Effector memory CD8-positive, alpha-beta T cell (primary cell): Measurements from ENCODE around the gene HOXA4.

ENCODE experiments used
- ATAC-seq: fragments of 150-1000 bp; cut with Tn5 transposase; replicated peaks from 2 replicates; pipeline ENCODE4 v1.10.0; 2021; ENCODE audit warnings: mild to moderate bottlenecking, moderate library complexity
- DNase-seq, 3 experiments: peaks; one replicate each; pipeline ENCODE4 v3.0.0; 2021
- H3K27ac Mint-ChIP-seq, 2 donors: one replicate each; pipeline ENCODE4 v1.8.0; 2022; ENCODE audit warnings: mild to moderate bottlenecking in 2 of 2, mixed read lengths in 2 of 2, moderate library complexity in 2 of 2
- H3K27me3 Mint-ChIP-seq, 2 donors: one replicate each; pipeline ENCODE4 v1.8.0; 2022; ENCODE audit warnings: mixed read lengths in 2 of 2
- H3K36me3 Mint-ChIP-seq: one replicate; pipeline ENCODE4 v1.8.0; 2022; ENCODE audit warnings: mild to moderate bottlenecking, moderate library complexity, mixed read lengths; ENCODE audit not compliant: insufficient read depth
- H3K4me1 Mint-ChIP-seq, 2 donors: one replicate each; pipeline ENCODE4 v1.8.0; 2022; ENCODE audit warnings: low read depth in 2 of 2, mixed read lengths in 2 of 2
- H3K4me3 Mint-ChIP-seq, 2 donors: one replicate each; pipeline ENCODE4 v1.8.0; 2022; ENCODE audit warnings: mild to moderate bottlenecking in 2 of 2, mixed read lengths in 2 of 2, moderate library complexity in 2 of 2
- H3K9me3 Mint-ChIP-seq, 2 donors: one replicate each; pipeline ENCODE4 v1.8.0; 2022; ENCODE audit warnings: mixed read lengths in 2 of 2

HOXA4 gene

DNA sequence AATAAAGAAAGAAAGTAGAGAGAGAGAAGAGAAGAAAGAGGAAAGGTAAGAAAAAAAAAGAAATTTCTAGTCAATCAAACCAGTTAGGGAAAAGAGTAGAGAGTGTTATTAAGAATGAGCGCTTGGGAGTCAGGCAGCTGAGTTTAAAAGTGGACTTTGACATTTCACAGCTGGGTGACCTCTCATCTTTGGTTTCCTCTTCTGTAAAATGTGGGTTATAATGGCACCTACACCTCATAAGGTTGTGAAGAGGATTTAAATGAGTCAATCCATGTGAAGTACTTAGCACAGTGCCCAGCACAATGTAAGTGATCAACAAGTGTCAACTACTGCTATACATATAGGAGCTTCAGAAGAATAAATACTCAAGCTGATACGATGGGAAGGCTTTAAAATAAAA is 46.9 kb downstream of the HOXA4 start:
- ATAC-seq (no peak), DNase-seq (no peak)
- H3K27ac Mint-ChIP-seq = no peak overlapping the region
- peaks cover 0 to 4% of the 10 kb centered on the region in 2 donors for H3K4me1 Mint-ChIP-seq
- peaks cover 23 to 24% of the 10 kb centered on the region in 2 donors for H3K27me3 Mint-ChIP-seq
- H3K4me3 Mint-ChIP-seq = no peak overlapping the region
- H3K9me3 Mint-ChIP-seq = no peaks in the 10 kb centered on the region
- peaks cover 3% of the 10 kb centered on the region for H3K36me3 Mint-ChIP-seq

DNA sequence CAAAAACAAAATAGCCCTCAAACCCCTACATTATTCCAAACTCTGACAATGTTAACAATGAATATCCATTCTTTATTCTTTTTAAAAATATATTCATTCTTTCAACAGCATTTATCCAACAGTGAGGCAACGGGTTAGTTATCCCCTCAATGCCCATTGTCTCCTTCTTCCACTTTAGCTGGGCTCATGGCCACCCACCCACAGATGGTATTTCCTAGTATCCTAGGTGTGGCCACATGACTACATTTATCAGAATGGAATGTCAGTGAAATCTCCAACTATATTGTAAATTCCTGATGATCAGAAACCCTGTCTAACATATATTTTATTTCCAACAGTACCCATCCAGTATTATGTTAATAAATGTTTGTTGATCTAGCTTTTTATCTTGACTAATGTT is 48.4 kb downstream of the HOXA4 start:
- no peaks in the 10 kb centered on the region for H3K9me3 Mint-ChIP-seq
- peaks cover 0 to 1% of the 10 kb centered on the region in 2 donors for H3K4me1 Mint-ChIP-seq
- DNase-seq = no peak
- no peak overlapping the region for H3K27ac Mint-ChIP-seq
- peaks cover 8 to 11% of the 10 kb centered on the region in 2 donors for H3K27me3 Mint-ChIP-seq
- H3K4me3 Mint-ChIP-seq = no peak overlapping the region
- ATAC-seq = no peak
- peaks cover 2% of the 10 kb centered on the region for H3K36me3 Mint-ChIP-seq

DNA sequence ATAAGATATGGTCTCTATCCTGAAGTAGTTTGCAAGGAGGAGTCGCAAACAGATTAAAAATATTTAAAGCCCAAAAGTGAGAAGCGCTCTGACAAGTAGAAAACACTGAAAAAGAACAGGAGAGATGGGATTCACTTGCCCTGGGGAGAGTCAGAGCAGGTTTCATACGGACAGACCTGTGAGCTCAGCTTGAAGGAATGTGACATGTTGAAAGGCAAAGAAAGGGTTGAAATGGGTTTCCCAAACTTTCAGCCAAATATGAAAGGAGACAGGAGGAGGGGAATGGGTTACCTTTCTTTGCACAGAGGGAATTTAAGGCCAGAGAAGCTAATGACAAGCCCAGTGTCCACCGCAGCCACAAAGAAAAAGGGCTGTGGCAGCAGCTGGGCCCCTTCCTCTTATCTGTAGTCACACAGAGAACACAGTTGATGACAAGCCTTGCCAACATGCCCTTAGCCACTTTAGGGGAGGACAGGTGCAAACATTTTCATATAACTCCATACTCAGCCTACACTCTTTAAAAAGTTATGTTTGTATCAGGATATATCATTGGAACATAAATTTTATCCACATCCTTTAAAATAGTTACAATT is 49.6 kb downstream of the HOXA4 start:
- Mint-ChIP-seq H3K4me3 (no peak overlapping the region), H3K36me3 (no peaks in the 10 kb centered on the region), H3K27me3 (peaks cover 3 to 6% of the 10 kb centered on the region in 2 donors), H3K27ac (no peak overlapping the region), H3K9me3 (no peaks in the 10 kb centered on the region), H3K4me1 (peaks cover 0 to 1% of the 10 kb centered on the region in 2 donors)
- ATAC-seq (no peak), DNase-seq (no peak)

DNA sequence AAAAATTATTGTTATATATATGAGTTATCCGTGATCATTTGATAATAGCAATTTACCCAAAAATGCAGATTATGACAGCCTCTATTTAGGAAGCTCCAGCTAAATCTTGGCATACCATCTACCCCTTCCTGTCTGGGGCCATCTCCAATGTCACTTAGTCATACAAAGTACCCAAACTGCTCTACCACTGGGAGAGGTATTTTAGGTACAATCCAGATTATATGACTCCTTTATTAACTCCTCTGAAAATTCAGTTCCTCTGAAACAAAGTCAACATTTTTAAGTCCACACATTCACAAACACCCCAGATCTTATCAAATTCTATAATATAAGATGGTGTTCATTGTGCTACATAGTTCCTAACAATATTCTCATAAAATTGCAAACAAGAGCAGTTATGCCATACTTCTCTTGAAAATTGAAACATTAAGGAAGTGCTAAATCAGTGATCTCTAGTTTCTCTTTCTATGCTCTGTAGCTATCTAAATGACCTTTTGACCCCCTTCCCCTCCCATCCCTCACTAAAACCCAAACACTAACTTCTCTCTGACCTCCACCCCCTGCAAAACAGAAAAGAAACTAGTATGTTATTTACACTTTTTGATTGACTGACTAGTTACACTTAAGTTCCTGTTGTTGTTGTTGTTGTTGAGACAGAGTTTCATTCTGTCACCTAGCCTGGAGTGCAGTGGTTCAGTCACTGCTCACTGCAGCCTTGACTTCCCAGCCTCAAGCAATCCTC is 51.2 kb downstream of the HOXA4 start:
- ATAC-seq (no peak), DNase-seq (no peak)
- peaks cover 0 to 1% of the 10 kb centered on the region in 2 donors for H3K4me1 Mint-ChIP-seq
- no peaks in the 10 kb centered on the region for H3K36me3 Mint-ChIP-seq
- peaks cover 6 to 19% of the 10 kb centered on the region in 2 donors for H3K27me3 Mint-ChIP-seq
- H3K4me3 Mint-ChIP-seq = no peak overlapping the region
- no peaks in the 10 kb centered on the region for H3K9me3 Mint-ChIP-seq
- H3K27ac Mint-ChIP-seq = no peak overlapping the region

DNA sequence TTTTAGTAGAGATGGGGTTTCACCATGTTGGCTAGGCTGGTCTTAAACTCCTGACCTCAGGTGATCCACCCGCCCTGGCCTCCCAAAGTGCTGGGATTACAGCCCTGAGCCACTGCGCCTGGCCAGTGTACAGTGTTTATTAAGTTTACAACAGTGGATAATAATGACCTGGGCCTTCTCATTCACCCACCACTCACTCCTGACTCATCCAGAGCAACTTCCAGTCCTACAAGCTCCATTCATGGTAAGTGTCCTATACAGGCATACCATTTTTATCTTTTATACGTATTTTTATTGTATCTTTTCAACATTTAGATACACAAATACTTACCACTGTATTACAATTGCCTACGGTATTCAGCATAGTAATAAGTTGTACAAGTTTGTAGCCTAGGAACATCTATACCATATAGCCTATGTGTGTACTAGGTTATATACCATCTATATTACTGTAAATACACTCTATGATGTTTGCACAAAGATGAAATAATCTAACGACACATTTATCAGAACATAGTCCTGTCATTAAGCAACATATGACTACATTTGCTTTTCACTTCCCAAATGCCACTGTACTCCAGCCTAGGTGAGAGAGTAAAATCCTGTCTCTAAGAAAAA is 51.8 kb downstream of the HOXA4 start:
- H3K4me3 Mint-ChIP-seq = no peak overlapping the region
- H3K36me3 Mint-ChIP-seq = no peaks in the 10 kb centered on the region

More for the DNA sequence above, 51.8 kb downstream of the HOXA4 start:
- Mint-ChIP-seq H3K27me3 (peaks cover 6 to 26% of the 10 kb centered on the region in 2 donors), H3K4me1 (peaks cover 0 to 1% of the 10 kb centered on the region in 2 donors), H3K9me3 (no peaks in the 10 kb centered on the region), H3K27ac (no peak overlapping the region)
- ATAC-seq = no peak
- no peak for DNase-seq
